Measurements from ENCODE around the gene SPRTN. TPM values are rescaled to one million over a fixed set of nuclear protein-coding genes. Genes with fewer than 3 reads are reported as not detected.

SPRTN gene
- total and polyA plus RNA-seq, 2 of the 4 experiments (the other 2 are of a cell fraction), result 6.5 to 17.4 TPM

DNA sequence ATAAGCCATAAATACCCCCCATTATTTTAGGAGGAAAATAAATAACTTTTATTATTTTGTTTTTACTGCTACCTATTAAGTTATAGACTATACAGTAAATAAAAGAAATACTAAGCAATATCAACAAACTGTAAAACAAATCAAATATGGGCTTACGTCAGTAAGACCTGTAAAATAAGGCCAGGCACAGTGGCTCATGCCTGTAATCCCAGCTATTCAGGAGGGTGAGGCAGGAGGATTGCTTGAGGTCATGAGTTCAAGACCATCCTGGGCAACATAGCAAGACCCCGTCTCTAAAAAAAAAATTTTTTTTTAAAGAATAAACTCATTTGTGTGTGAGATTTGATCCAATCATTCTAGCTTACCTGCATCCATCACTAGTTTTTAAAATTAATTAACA, 66.2 kb downstream of the SPRTN start:
- no peak overlapping the region for H2BK5ac ChIP-seq (ENCODE audit: low read depth, low read length, poor library complexity, severe bottlenecking)
- no peak overlapping the region for H3K56ac ChIP-seq (ENCODE audit: extremely low read depth, insufficient read depth, low read length)
- H3K36me3 ChIP-seq (ENCODE audit: control insufficient read depth, insufficient read depth, low read length), result 0 out of 2 replicates have a peak, but pooled peaks cover 1% of the 10 kb centered on the region
- no peaks in the 10 kb centered on the region for H3K9me3 ChIP-seq (ENCODE audit: control insufficient read depth, insufficient read depth, low read length)
- peaks cover 41% of the 10 kb centered on the region for H4K20me1 ChIP-seq (ENCODE audit: insufficient read depth, low read length)
- H3K79me1 ChIP-seq (ENCODE audit: low read depth in 1 of 2, low read length in 2 of 2), result peaks cover 9 to 52% of the 10 kb centered on the region in 2 experiments; a peak in 3 of 4 replicates
- no peak for ATAC-seq (ENCODE audit: low read depth)
- dilution Hi-C loops (cut with HindIII; ENCODE audit: low sequenced_read_pairs, unreplicated experiment) (no loop called here), in situ Hi-C loops (cut with MboI; ENCODE audit: low sequenced_read_pairs) (no loop called here), intact Hi-C loops (cut with micrococcal nuclease) (no loop called here)
- H3K23ac ChIP-seq (ENCODE audit: low read depth, low read length), result no peak overlapping the region
- H2AK9ac ChIP-seq (replicated peaks; ENCODE audit: low read depth, low read length, poor library complexity), result no peak overlapping the region
- DNase-seq, result no peak
- no TSS peak for BruUV-seq (replicated peaks)
- no peak overlapping the region for H3K4ac ChIP-seq (ENCODE audit: low read depth, low read length)
- H2AK5ac ChIP-seq (ENCODE audit: low read depth, low read length), result no peak overlapping the region
- TF ChIP-seq USF2 (IDR thresholded peaks at IDR 0.05; ENCODE audit: low read depth, low read length) (no peak), NFE2L2 (IDR thresholded peaks at IDR 0.05; ENCODE audit: low read depth, low read length) (no peak), CHD1 (IDR thresholded peaks at IDR 0.05; ENCODE audit: low read depth, low read length) (no peak), MXI1 (IDR thresholded peaks at IDR 0.05; ENCODE audit: borderline replicate concordance, low read depth, low read length) (no peak), RAD21 (IDR thresholded peaks at IDR 0.05; ENCODE audit: low read length) (no peak), RCOR1 (IDR thresholded peaks at IDR 0.05; ENCODE audit: insufficient replicate concordance, low read length) (no peak), FOS (IDR thresholded peaks at IDR 0.05; ENCODE audit: low read depth, low read length) (no peak)
- no peak overlapping the region for H4K91ac ChIP-seq (ENCODE audit: insufficient read depth, low read depth, low read length)
- no peak overlapping the region for H3K14ac ChIP-seq (replicated peaks; ENCODE audit: low read depth, low read length)
- peaks cover 10% of the 10 kb centered on the region for H3K4me1 ChIP-seq (ENCODE audit: control insufficient read depth, insufficient read depth, low read length)
- H3K4me3 ChIP-seq (ENCODE audit: insufficient read depth, low read depth, low read length), result no peak overlapping the region
- H3K27me3 ChIP-seq (ENCODE audit: control insufficient read depth, insufficient read depth, low read length), result no peaks in the 10 kb centered on the region
- H3K27ac ChIP-seq (ENCODE audit: insufficient read depth, low read length), result no peak overlapping the region
- H2BK20ac ChIP-seq (ENCODE audit: low read depth, low read length), result no peak overlapping the region
- H4K8ac ChIP-seq (ENCODE audit: low read depth in 2 of 2, low read length in 2 of 2), result no peak overlapping the region
- CTCF ChIA-PET, result no interaction called here
- H3K4me2 ChIP-seq (ENCODE audit: low read depth, low read length), result no peak overlapping the region
- no peak overlapping the region for H4K5ac ChIP-seq (ENCODE audit: low read depth, low read length)
- no peak overlapping the region for H3K9ac ChIP-seq (ENCODE audit: low read depth, low read length)
- no peak overlapping the region for H2AFZ ChIP-seq (replicated peaks; ENCODE audit: low read length, poor library complexity)
- no peak overlapping the region for H2BK120ac ChIP-seq (ENCODE audit: low read depth, low read length)
- POLR2A ChIA-PET (ENCODE audit: unreplicated experiment), result no interaction called here
- H3K9me1 ChIP-seq (ENCODE audit: insufficient read depth, low read length), result 0 out of 2 replicates have a peak, but pooled peaks cover 2% of the 10 kb centered on the region
- no peak overlapping the region for H2BK15ac ChIP-seq (ENCODE audit: low read depth, low read length)
- WGBS, 2 experiments (ENCODE audit: extremely low coverage in 2 of 2, insufficient read length in 1 of 2), result no CpG with 5 or more reads among the region's 2 CpGs
- no peak overlapping the region for H3K18ac ChIP-seq (ENCODE audit: low read depth, low read length)

Other genes with a start within 250 kb of the SPRTN start
- not detected in 2 replicates for gene TRIM67, start 176.2 kb upstream of the SPRTN start, total RNA-seq (2012; rRNA removed)
- gene TRIM67, start 176.2 kb upstream of the SPRTN start, polyA plus RNA-seq (2012; rRNA removed), result not detected in 2 replicates
- 36.0 and 43.9 TPM in 2 replicates for gene GNPAT, start 97.1 kb upstream of the SPRTN start, total RNA-seq (2012; rRNA removed)
- gene GNPAT, start 97.1 kb upstream of the SPRTN start, polyA plus RNA-seq (2012; rRNA removed), result 12.3 and 17.2 TPM in 2 replicates
- 11.5 and 15.3 TPM in 2 replicates for gene EXOC8, start 441 bp upstream of the SPRTN start, total RNA-seq (2012; rRNA removed)
- gene EXOC8, start 441 bp upstream of the SPRTN start, polyA plus RNA-seq (2012; rRNA removed), result 2.6 and 2.7 TPM in 2 replicates
- 26.9 and 66.4 TPM in 2 replicates for gene EGLN1, start 84.0 kb downstream of the SPRTN start, total RNA-seq (2012; rRNA removed)
- gene EGLN1, start 84.0 kb downstream of the SPRTN start, polyA plus RNA-seq (2012; rRNA removed), result 18.1 and 25.7 TPM in 2 replicates
- 60.6 and 61.4 TPM in 2 replicates for gene TSNAX, start 190.4 kb downstream of the SPRTN start, total RNA-seq (2012; rRNA removed)
- 14.7 and 19.6 TPM in 2 replicates for gene TSNAX, start 190.4 kb downstream of the SPRTN start, polyA plus RNA-seq (2012; rRNA removed)